Uterus (tissue), 4 donors: ENCODE measurements around the gene ARHGAP42. TPM values are rescaled to one million over a fixed set of nuclear protein-coding genes. Genes with fewer than 3 reads are reported as not detected.

Experiments
- DNase-seq, 2 donors: peaks; one replicate each; pipeline ENCODE4 v3.0.0-alpha.2; 2019 to 2020
- H3K27ac ChIP-seq, 2 donors: fragments of 200-600 bp; sonication (generic); 1 replicate in 1 of 2; 2 replicates in 1 of 2; pipeline ENCODE4 v1.5.1; 2016 to 2018
- H3K27me3 ChIP-seq, 2 donors: fragments of 200-600 bp; sonication (generic); one replicate each; pipeline ENCODE4 v1.5.1; 2018 to 2019; ENCODE audit warnings: control low read depth in 1 of 2
- H3K36me3 ChIP-seq, 2 donors: fragments of 200-600 bp; sonication (generic); one replicate each; pipeline ENCODE4 v1.5.1; 2019; ENCODE audit warnings: control low read depth in 1 of 2
- H3K4me1 ChIP-seq, 2 donors: fragments of 200-600 bp; sonication (generic); one replicate each; pipeline ENCODE4 v1.5.1; 2018 to 2019; ENCODE audit warnings: control low read depth in 1 of 2
- H3K4me3 ChIP-seq, 2 donors: fragments of 200-600 bp; sonication (generic); 1 replicate in 1 of 2; 2 replicates in 1 of 2; pipeline ENCODE4 v1.5.1; 2018 to 2019; ENCODE audit warnings: mild to moderate bottlenecking in 1 of 2
- H3K9me3 ChIP-seq, 2 donors: fragments of 200-600 bp; sonication (generic); one replicate each; pipeline ENCODE4 v1.5.1; 2019; ENCODE audit warnings: control low read depth in 1 of 2
- POLR2A ChIP-seq, 2 donors: fragments of 450-650 bp; IDR thresholded peaks; one replicate each; pipeline ENCODE4 v1.6.1; 2016; ENCODE audit warnings: antibody characterized with exemption in 2 of 2, mild to moderate bottlenecking in 1 of 2, moderate library complexity in 1 of 2
- intact Hi-C: fragments of 100-400 bp; cut with DNase I; formaldehyde crosslinking; loops from one replicate; pipeline ENCODE4 v1.15.1; 2023; ENCODE audit warnings: low total_unique reads
- total RNA-seq, 4 donors: library from RNA; depleted of rRNA in 3 of 4; stranded (reverse); fragments of >200 nt in 3 of 4; gene quantifications; one replicate each; pipeline versions ENCODE4 v1.1.0 to v1.2.4, GENCODE V29; 2014 to 2023
- TF ChIP-seq, protein P1 (sequence below), 4 experiments: fragments of 200-600 bp in 2 of 4; fragments of 450-650 bp in 2 of 4; sonication (generic) in 2 of 4; IDR thresholded peaks; one replicate each; pipeline ENCODE4 v1.5.1; 2016 to 2019; ENCODE audit warnings: antibody characterized with exemption in 4 of 4, mild to moderate bottlenecking in 2 of 4, moderate library complexity in 1 of 4
- donor health status: DM: yes; HTN: yes; CAD: no.

Gene ARHGAP42
- total RNA-seq, 4 donors from 2014 or later: 10.2 to 51.6 (median 21.1) TPM

GRCh38 chr11:100791860-100792259 lies 104.8 kb downstream of the ARHGAP42 start:
- Histone ChIP-seq H3K27ac (no peak overlapping the region), H3K4me3 (no peak overlapping the region), H3K4me1 (peaks cover 0 to 7% of the 10 kb centered on the region in 2 donors), H3K9me3 (no peaks in the 10 kb centered on the region), H3K27me3 (no peaks in the 10 kb centered on the region), H3K36me3 (no peaks in the 10 kb centered on the region)
- no peak for DNase-seq
- intact Hi-C loops: no loop called here
- no peak for TF ChIP-seq POLR2A (IDR thresholded peaks at IDR 0.05)
- TF ChIP-seq, protein P1, sequence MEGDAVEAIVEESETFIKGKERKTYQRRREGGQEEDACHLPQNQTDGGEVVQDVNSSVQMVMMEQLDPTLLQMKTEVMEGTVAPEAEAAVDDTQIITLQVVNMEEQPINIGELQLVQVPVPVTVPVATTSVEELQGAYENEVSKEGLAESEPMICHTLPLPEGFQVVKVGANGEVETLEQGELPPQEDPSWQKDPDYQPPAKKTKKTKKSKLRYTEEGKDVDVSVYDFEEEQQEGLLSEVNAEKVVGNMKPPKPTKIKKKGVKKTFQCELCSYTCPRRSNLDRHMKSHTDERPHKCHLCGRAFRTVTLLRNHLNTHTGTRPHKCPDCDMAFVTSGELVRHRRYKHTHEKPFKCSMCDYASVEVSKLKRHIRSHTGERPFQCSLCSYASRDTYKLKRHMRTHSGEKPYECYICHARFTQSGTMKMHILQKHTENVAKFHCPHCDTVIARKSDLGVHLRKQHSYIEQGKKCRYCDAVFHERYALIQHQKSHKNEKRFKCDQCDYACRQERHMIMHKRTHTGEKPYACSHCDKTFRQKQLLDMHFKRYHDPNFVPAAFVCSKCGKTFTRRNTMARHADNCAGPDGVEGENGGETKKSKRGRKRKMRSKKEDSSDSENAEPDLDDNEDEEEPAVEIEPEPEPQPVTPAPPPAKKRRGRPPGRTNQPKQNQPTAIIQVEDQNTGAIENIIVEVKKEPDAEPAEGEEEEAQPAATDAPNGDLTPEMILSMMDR (IDR thresholded peaks at IDR 0.05): no peak

DNA sequence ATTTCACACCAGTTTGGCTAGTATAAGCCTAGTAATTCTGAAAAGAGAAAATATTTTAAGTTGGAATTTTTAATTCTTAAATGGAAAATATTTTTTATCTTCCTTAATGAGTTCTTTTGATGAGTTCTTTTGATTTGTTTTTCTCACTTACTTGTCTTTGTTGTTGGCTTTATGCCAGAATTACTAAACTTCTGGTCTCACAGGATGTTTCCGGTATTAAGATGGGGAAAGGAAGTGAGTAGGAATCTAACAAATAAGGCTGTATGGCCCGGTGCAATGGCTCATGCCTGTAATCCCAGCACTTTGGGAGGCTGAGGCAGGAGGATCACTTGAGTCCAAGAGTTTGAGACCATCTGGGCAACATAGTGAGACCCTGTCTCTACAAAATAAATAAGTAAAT lies 106.4 kb downstream of the ARHGAP42 start:
- Histone ChIP-seq H3K27ac (no peak overlapping the region), H3K27me3 (no peaks in the 10 kb centered on the region), H3K4me1 (peaks cover 0 to 7% of the 10 kb centered on the region in 2 donors), H3K36me3 (no peaks in the 10 kb centered on the region), H3K4me3 (no peak overlapping the region), H3K9me3 (no peaks in the 10 kb centered on the region)
- TF ChIP-seq, protein P1 (IDR thresholded peaks at IDR 0.05): no peak
- no peak for TF ChIP-seq POLR2A (IDR thresholded peaks at IDR 0.05)
- DNase-seq: no peak
- intact Hi-C loops: no loop called here

DNA sequence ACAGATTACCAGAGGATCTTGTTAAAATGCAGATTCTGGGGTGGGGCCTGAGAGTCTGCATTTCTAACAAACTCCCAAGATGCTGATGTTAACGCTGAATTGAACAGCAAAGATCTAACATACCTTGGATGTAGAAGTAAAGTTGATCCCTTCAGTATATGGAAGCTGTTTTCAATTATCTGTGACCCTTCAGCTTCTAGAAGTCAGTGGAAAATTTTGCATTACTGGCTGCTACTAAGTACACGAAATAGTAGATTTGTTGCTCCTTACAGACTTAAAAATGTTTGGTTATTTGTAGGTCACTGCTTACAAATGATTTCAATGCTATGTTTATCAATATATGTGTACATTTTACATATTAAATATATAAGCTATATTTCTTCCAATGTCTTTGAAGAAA lies 107.4 kb downstream of the ARHGAP42 start:
- H3K27me3 ChIP-seq: no peaks in the 10 kb centered on the region
- H3K36me3 ChIP-seq: no peaks in the 10 kb centered on the region
- peaks cover 0 to 7% of the 10 kb centered on the region in 2 donors for H3K4me1 ChIP-seq
- H3K9me3 ChIP-seq: no peaks in the 10 kb centered on the region
- H3K27ac ChIP-seq: no peak overlapping the region
- intact Hi-C loops: no loop called here
- DNase-seq: no peak
- no peak for TF ChIP-seq POLR2A (IDR thresholded peaks at IDR 0.05)
- TF ChIP-seq, protein P1 (IDR thresholded peaks at IDR 0.05): no peak
- no peak overlapping the region for H3K4me3 ChIP-seq

GRCh38 chr11:100799445-100799844 lies 112.4 kb downstream of the ARHGAP42 start:
- TF ChIP-seq POLR2A (IDR thresholded peaks at IDR 0.05): no peak
- TF ChIP-seq, protein P1 (IDR thresholded peaks at IDR 0.05): no peak
- Histone ChIP-seq H3K27me3 (no peaks in the 10 kb centered on the region), H3K27ac (no peak overlapping the region), H3K4me3 (no peak overlapping the region), H3K36me3 (no peaks in the 10 kb centered on the region), H3K9me3 (no peaks in the 10 kb centered on the region), H3K4me1 (no peaks in the 10 kb centered on the region)
- no peak for DNase-seq
- intact Hi-C loops: no loop called here

DNA sequence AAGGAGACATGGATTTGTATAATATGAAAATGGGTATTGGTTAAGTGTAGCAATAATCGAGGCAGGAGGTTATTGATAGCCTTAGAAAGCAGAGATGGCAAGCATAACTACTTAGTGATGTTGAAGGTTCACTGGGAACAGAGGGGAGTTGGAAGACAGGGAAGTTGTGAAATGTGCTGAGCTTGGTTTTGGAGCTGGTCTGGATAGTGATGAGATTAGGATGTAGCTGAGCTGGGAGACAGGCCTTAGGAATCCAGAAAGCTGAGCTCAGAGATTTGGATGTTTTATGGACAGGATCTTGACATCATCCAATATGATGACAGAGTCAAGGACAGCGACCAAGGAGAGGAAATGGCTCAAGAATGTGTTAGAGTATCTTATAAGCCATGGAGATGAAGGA lies 113.1 kb downstream of the ARHGAP42 start:
- TF ChIP-seq, protein P1 (IDR thresholded peaks at IDR 0.05): no peak
- no peak for TF ChIP-seq POLR2A (IDR thresholded peaks at IDR 0.05)
- H3K27me3 ChIP-seq: no peaks in the 10 kb centered on the region
- intact Hi-C loops: no loop called here

More for the DNA sequence above, 113.1 kb downstream of the ARHGAP42 start:
- no peak for DNase-seq
- no peaks in the 10 kb centered on the region for H3K4me1 ChIP-seq
- H3K36me3 ChIP-seq: no peaks in the 10 kb centered on the region
- no peak overlapping the region for H3K4me3 ChIP-seq
- no peak overlapping the region for H3K27ac ChIP-seq
- H3K9me3 ChIP-seq: no peaks in the 10 kb centered on the region
